ENCODE data around the gene ADAP1.

DNA sequence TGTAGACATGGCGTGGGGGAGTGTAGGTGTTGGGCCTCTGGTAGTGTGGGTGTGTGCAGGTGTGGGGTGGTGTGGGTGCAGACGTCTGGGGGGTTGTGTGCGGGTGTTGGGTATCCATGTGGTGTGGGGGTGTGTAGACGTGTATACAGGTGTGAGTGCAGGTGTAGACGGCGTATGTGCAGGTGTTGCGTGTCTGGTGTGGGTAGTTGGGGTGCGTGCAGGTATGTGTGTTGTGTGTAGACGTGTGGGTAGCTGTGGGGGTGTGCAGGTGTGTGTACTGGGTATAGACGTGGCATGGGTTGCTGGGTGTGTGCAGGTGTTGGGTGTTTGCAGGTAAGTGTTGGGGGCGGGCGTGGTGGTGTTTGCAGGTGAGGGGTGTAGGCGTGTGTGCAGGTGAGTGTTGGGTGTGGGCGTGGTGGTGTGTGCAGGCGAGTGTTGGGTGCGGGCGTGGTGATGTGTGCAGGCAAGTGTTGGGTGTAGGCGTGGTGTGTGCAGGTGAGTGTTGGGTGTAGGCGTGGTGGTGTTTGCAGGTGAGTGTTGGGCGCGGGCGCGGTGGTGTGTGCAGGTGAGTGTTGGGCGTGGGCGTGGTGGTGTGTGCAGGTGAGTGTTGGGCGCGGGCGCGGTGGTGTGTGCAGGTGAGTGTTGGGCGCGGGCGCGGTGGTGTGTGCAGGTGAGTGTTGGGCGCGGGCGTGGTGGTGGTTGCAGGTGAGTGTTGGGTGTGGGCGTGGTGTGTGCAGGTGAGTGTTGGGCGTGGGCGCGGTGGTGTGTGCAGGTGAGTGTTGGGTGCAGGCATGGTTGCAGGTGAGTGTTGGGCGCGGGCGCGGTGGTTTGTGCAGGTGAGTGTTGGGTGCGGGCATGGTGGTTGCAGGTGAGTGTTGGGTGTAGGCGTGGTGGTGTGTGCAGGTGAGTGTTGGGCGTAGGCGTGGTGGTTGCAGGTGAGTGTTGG is 61.6 kb downstream of the ADAP1 start:
- TF ChIP-seq CTCF (conservative IDR thresholded peaks at IDR 0.05; ENCODE audit: low read length) (no peak), EZH2phosphoT487 (IDR thresholded peaks at IDR 0.05; ENCODE audit: borderline replicate concordance, low read depth, low read length) (no peak)

Measured in OCI-LY7 (cell line).